GM12872 (cell line): Measurements from ENCODE around the gene PTPRQ.

Experiments used
- CTCF ChIP-seq: IDR thresholded peaks from 3 replicates; pipeline ENCODE4 v1.5.1; 2011; ENCODE audit warnings: low read depth, mild to moderate bottlenecking, low read length, moderate library complexity; ENCODE audit not compliant: insufficient read depth

PTPRQ gene

GRCh38 chr12:80679346-80680131 is 235.5 kb downstream of the PTPRQ start:
- no peak for TF ChIP-seq CTCF

- no peak for TF ChIP-seq CTCF
These were observed 237.3 kb downstream of the PTPRQ start for GRCh38 chr12:80681287-80681686.

GRCh38 chr12:80681786-80682185 is 237.8 kb downstream of the PTPRQ start:
- TF ChIP-seq CTCF: no peak

GRCh38 chr12:80684077-80684495 is 240.1 kb downstream of the PTPRQ start:
- TF ChIP-seq CTCF: no peak

- TF ChIP-seq CTCF: no peak
These were observed 246.1 kb downstream of the PTPRQ start for GRCh38 chr12:80690090-80690489.

- no peak for TF ChIP-seq CTCF
These were observed 246.5 kb downstream of the PTPRQ start for GRCh38 chr12:80690513-80690912.

- TF ChIP-seq CTCF: no peak
These were observed 248.1 kb downstream of the PTPRQ start for GRCh38 chr12:80692114-80692513.
